Measurements from ENCODE around the gene TSHB.

TSHB gene

GRCh38 chr1:115076384-115076915 lies 46.8 kb downstream of the TSHB start:
- Histone ChIP-seq H3F3A (ENCODE audit: insufficient read depth, low read length) (no peaks in the 10 kb centered on the region), H3K36me3 (ENCODE audit: insufficient read depth, low read length) (no peaks in the 10 kb centered on the region), H3K9me3 (ENCODE audit: low read length) (no peaks in the 10 kb centered on the region), H3K9ac (ENCODE audit: low read length) (no peak overlapping the region), H3K27ac (ENCODE audit: low read depth, low read length, poor library complexity, severe bottlenecking) (no peak overlapping the region), H3K79me2 (ENCODE audit: insufficient read depth, low read length) (no peaks in the 10 kb centered on the region), H3K4me3 (ENCODE audit: low read depth, low read length, poor library complexity, severe bottlenecking) (no peak overlapping the region), H2AFZ (ENCODE audit: low read length) (no peak overlapping the region), H3K4me1 (ENCODE audit: insufficient read depth, low read length, severe bottlenecking) (no peaks in the 10 kb centered on the region), H4K20me1 (ENCODE audit: insufficient read depth, low read length) (no peaks in the 10 kb centered on the region), H3K4me2 (ENCODE audit: low read length) (no peak overlapping the region), H3K9me2 (ENCODE audit: low read depth, low read length) (no peaks in the 10 kb centered on the region), H3K27me3 (ENCODE audit: insufficient read depth, low read length) (no peaks in the 10 kb centered on the region)
- TF ChIP-seq, protein P1, sequence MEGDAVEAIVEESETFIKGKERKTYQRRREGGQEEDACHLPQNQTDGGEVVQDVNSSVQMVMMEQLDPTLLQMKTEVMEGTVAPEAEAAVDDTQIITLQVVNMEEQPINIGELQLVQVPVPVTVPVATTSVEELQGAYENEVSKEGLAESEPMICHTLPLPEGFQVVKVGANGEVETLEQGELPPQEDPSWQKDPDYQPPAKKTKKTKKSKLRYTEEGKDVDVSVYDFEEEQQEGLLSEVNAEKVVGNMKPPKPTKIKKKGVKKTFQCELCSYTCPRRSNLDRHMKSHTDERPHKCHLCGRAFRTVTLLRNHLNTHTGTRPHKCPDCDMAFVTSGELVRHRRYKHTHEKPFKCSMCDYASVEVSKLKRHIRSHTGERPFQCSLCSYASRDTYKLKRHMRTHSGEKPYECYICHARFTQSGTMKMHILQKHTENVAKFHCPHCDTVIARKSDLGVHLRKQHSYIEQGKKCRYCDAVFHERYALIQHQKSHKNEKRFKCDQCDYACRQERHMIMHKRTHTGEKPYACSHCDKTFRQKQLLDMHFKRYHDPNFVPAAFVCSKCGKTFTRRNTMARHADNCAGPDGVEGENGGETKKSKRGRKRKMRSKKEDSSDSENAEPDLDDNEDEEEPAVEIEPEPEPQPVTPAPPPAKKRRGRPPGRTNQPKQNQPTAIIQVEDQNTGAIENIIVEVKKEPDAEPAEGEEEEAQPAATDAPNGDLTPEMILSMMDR (IDR thresholded peaks at IDR 0.05; ENCODE audit: low read length), result no peak
- no peak for TF ChIP-seq EZH2 (IDR thresholded peaks at IDR 0.05; ENCODE audit: borderline replicate concordance, low read length)

- Histone ChIP-seq H2AFZ (ENCODE audit: low read length) (no peak overlapping the region), H3K79me2 (ENCODE audit: insufficient read depth, low read length) (no peaks in the 10 kb centered on the region), H3K9ac (ENCODE audit: low read length) (no peak overlapping the region), H4K20me1 (ENCODE audit: insufficient read depth, low read length) (no peaks in the 10 kb centered on the region), H3K4me1 (ENCODE audit: insufficient read depth, low read length, severe bottlenecking) (no peaks in the 10 kb centered on the region), H3K4me3 (ENCODE audit: low read depth, low read length, poor library complexity, severe bottlenecking) (no peak overlapping the region), H3K27me3 (ENCODE audit: insufficient read depth, low read length) (no peaks in the 10 kb centered on the region), H3K4me2 (ENCODE audit: low read length) (no peak overlapping the region), H3F3A (ENCODE audit: insufficient read depth, low read length) (no peaks in the 10 kb centered on the region), H3K36me3 (ENCODE audit: insufficient read depth, low read length) (no peaks in the 10 kb centered on the region), H3K9me3 (ENCODE audit: low read length) (no peaks in the 10 kb centered on the region), H3K27ac (ENCODE audit: low read depth, low read length, poor library complexity, severe bottlenecking) (no peak overlapping the region), H3K9me2 (ENCODE audit: low read depth, low read length) (no peaks in the 10 kb centered on the region)
- TF ChIP-seq, protein P1 (IDR thresholded peaks at IDR 0.05; ENCODE audit: low read length), result no peak
- TF ChIP-seq EZH2 (IDR thresholded peaks at IDR 0.05; ENCODE audit: borderline replicate concordance, low read length), result no peak
Measured at GRCh38 chr1:115077286-115077983, 47.8 kb downstream of the TSHB start.

- no peak overlapping the region for H3K4me3 ChIP-seq (ENCODE audit: low read depth, low read length, poor library complexity, severe bottlenecking)
- H2AFZ ChIP-seq (ENCODE audit: low read length), result no peak overlapping the region
- no peak overlapping the region for H3K9ac ChIP-seq (ENCODE audit: low read length)
- H3K27me3 ChIP-seq (ENCODE audit: insufficient read depth, low read length), result no peaks in the 10 kb centered on the region
- H3K9me3 ChIP-seq (ENCODE audit: low read length), result no peaks in the 10 kb centered on the region
- TF ChIP-seq EZH2 (IDR thresholded peaks at IDR 0.05; ENCODE audit: borderline replicate concordance, low read length), result no peak
- TF ChIP-seq, protein P1 (IDR thresholded peaks at IDR 0.05; ENCODE audit: low read length), result no peak
- H3K36me3 ChIP-seq (ENCODE audit: insufficient read depth, low read length), result no peaks in the 10 kb centered on the region
- H3K9me2 ChIP-seq (ENCODE audit: low read depth, low read length), result no peaks in the 10 kb centered on the region
- no peaks in the 10 kb centered on the region for H4K20me1 ChIP-seq (ENCODE audit: insufficient read depth, low read length)
- no peaks in the 10 kb centered on the region for H3F3A ChIP-seq (ENCODE audit: insufficient read depth, low read length)
- H3K4me2 ChIP-seq (ENCODE audit: low read length), result no peak overlapping the region
- H3K4me1 ChIP-seq (ENCODE audit: insufficient read depth, low read length, severe bottlenecking), result no peaks in the 10 kb centered on the region
- no peak overlapping the region for H3K27ac ChIP-seq (ENCODE audit: low read depth, low read length, poor library complexity, severe bottlenecking)
- no peaks in the 10 kb centered on the region for H3K79me2 ChIP-seq (ENCODE audit: insufficient read depth, low read length)
Measured at GRCh38 chr1:115077984-115078330, 48.3 kb downstream of the TSHB start.
